ENCODE data around the gene MSI2.

The MSI2 gene

GRCh38 chr17:57718878-57719277, 462.6 kb downstream of the MSI2 start:
- DNase-seq (ENCODE audit: low read depth) = no peak
- no peak for TF ChIP-seq CTCF (IDR thresholded peaks at IDR 0.05; ENCODE audit: insufficient read depth, low read depth, low read length, missing control alignments)
- no peak overlapping the region for H3K4me3 ChIP-seq (ENCODE audit: low read depth, low read length)

- no peak for DNase-seq (ENCODE audit: low read depth)
- no peak for TF ChIP-seq CTCF (IDR thresholded peaks at IDR 0.05; ENCODE audit: insufficient read depth, low read depth, low read length, missing control alignments)
- no peak overlapping the region for H3K4me3 ChIP-seq (ENCODE audit: low read depth, low read length)
Observed at GRCh38 chr17:57720386-57721035, 464.2 kb downstream of the MSI2 start.

- TF ChIP-seq CTCF (IDR thresholded peaks at IDR 0.05; ENCODE audit: insufficient read depth, low read depth, low read length, missing control alignments) = no peak
- no peak for DNase-seq (ENCODE audit: low read depth)
- no peak overlapping the region for H3K4me3 ChIP-seq (ENCODE audit: low read depth, low read length)
Observed at GRCh38 chr17:57721967-57722703, 465.8 kb downstream of the MSI2 start.

- H3K4me3 ChIP-seq (ENCODE audit: low read depth, low read length) = no peak overlapping the region
- no peak for TF ChIP-seq CTCF (IDR thresholded peaks at IDR 0.05; ENCODE audit: insufficient read depth, low read depth, low read length, missing control alignments)
- DNase-seq (ENCODE audit: low read depth) = no peak
Observed at GRCh38 chr17:57722704-57723043, 466.4 kb downstream of the MSI2 start.

- TF ChIP-seq CTCF (IDR thresholded peaks at IDR 0.05; ENCODE audit: insufficient read depth, low read depth, low read length, missing control alignments) = no peak
- no peak for DNase-seq (ENCODE audit: low read depth)
Observed at GRCh38 chr17:57723427-57724025, 467.2 kb downstream of the MSI2 start.

GRCh38 chr17:57724026-57724728, 467.9 kb downstream of the MSI2 start:
- DNase-seq (ENCODE audit: low read depth) = peak; percentile 67
- no peak overlapping the region for H3K4me3 ChIP-seq (ENCODE audit: low read depth, low read length)
- TF ChIP-seq CTCF (IDR thresholded peaks at IDR 0.05; ENCODE audit: insufficient read depth, low read depth, low read length, missing control alignments) = no peak

More at GRCh38 chr17:57723427-57724025, 467.2 kb downstream of the MSI2 start:
- H3K4me3 ChIP-seq (ENCODE audit: low read depth, low read length) = no peak overlapping the region
